HG03439 (cell line): ENCODE data around the gene C1orf116.
A peak's percentile ranks its signal among the peaks of the same experiment; 100 is the strongest.

ENCODE experiments used
- ATAC-seq: cut with Tn5 transposase; IDR thresholded peaks from one replicate; pipeline ENCODE4 v1.9.1; 2021; ENCODE audit warnings: mild to moderate bottlenecking, moderate library complexity; ENCODE audit not compliant: unreplicated experiment

The C1orf116 gene

DNA sequence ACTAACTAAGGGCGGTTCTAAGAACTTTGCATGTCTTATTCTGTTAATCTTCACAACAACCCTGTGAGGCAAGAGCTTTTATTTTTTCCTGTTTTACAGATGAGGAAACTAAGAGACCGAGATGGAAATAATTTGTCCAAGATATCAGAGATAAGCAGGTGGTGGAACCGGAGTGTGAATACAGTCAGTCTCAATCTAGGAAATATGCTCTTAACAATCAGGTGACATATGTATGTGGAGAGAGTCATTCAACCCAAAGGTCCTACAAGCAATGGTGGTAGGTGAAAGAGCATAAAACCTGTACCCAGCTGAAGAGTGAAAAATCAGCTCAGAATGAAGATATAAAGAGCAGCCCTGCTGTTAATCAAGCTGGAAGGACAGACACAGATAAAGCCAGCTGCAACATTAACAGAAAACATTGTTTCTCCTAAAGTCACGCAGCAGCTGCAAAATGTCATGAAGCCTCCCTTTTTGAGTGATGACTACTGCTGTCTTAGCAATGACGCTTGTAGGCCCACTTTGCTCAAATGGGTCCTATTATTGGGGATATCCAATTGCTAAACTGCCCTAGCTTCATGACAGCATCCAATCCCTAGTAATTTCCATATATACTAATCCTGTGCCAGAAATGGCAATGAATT lies 31.8 kb downstream of the C1orf116 start:
- ATAC-seq: no peak

DNA sequence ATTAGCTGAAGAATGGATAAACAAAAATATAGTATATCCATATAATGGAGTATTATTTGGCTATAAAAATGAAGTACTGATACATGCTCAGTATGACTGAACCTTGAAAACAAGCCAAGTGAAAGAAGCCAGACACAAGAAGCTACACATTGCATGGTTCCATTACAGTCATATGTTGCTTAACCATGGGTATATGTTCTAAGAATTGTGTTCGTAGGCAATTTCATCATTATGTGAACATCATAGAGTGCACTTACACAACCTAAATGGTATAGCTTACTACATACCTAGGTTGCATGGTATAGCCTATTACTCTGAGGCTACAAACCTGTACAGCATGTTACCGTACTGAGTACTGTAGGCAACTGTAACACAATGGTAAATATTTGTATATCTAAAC lies 33.7 kb downstream of the C1orf116 start:
- ATAC-seq: no peak

DNA sequence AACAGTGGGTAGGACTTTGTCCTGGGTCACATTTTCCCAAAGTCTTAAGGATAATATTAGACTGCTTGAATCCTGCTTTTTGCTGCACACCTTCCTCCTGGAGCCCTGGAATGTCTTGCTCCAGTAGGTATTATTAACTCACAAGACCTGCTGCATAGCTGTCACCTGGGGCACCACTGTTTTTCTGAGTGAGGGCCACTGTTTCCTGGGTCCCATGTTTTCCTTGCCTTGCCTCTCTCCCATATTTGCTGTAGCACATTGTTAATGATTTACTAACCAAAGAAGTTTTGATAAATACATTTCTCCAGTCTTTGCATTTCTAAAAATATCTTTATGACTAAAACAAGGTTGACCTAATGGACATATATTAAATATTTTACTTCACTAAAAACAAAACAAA lies 39.8 kb downstream of the C1orf116 start:
- ATAC-seq: no peak

DNA sequence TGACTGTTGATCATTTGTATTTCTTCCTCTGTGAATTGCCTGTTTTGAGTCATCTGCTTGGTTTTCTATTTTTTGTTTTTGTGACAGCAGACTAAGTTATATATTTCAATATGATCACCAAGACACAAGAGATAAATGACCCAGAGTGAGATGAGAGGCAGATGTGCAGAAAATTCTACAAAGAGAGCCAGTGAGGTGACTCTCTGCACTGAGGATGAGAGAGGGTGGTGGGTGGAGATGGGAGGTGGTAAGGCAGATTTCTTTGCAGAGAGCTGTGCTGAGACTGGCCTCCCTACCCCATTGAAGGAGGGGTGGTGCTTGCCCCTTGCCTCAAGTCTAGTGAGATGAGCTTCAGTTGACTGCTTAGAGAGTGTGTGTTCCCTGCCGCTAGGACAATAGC lies 44.7 kb downstream of the C1orf116 start:
- no peak for ATAC-seq

DNA sequence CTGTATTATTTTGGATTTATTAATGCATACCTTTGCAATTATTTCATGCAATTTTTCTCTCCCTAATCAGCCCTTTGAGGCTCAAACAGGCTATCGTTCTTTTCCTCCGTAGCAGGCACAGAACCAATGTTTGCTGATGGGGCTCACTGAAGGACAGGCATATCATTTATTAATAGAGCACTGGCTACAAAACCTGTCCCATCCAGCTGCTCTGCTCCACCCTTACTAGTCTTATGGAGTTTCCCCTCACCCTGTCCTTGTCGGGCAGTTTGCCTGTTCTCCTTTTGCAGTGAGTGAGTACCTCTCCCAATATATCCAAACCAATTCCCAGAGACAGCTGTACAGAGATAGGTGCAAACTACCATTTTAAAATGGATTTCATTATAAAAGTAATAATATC lies 45.7 kb downstream of the C1orf116 start:
- no peak for ATAC-seq

DNA sequence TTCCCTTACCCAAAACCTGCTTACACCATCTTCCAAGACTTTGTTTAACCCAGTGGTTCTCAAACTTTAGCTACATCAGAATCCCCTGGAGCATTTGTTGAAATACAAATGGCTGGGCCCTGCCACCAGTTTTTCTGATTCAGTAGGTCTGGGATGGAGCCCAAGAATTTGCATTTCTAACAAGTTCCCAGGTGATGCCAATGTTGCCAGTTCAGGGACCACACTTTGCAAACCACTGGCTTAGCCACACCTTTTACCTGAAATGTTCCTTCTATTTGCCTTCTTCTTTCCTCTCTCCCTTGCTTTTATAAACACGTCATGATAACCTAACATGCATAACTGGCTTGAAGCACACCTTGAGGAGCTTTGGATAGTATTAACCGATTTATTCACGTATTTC lies 46.2 kb downstream of the C1orf116 start:
- ATAC-seq: no peak

DNA sequence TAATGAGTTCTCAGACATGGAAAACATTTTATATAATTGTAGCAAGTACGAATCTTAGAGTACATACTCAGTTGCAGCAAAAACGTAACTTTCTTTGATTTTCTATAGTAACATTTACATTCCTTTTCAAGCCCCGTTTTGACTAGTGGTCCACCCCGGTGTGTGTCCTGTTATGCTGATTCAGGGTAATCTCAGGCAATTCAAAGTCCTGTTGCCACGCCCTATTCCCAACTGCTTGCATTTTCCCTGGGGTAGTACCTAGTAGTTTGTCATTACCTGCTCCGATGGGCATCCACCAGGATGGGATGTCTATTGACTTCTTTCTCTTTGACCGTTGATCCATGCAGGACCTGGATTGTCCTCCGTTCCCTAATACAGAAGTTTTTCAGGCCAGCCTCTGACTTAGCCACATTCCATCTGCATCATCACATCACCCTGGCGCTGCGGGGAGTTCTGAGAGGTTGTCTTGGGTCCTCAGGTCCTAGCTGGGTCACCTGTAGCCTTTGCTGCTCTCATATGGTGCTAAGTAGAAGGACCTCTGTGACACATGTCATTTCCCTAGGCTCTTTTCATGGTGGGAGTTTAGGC lies 47.3 kb downstream of the C1orf116 start:
- ATAC-seq: no peak

DNA sequence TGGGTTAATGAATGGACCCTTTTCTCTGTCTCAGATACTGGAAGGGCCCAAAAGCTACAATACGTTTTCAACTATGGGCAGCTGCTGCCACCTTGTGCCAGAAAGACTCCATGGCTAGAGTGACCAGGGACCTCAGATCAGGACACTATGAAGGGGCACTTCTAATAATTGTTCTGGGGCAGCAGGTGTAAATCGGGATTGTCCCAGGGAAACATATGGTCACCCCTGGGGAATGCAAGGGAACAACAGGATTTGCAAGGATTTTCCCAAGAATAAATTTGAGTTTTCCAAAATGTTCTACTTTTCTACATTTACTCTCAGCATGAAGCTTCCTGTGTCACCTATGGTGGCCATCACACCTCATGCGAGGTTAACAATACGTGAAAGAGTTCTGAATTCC lies 50.3 kb downstream of the C1orf116 start:
- peak; percentile 56 for ATAC-seq

DNA sequence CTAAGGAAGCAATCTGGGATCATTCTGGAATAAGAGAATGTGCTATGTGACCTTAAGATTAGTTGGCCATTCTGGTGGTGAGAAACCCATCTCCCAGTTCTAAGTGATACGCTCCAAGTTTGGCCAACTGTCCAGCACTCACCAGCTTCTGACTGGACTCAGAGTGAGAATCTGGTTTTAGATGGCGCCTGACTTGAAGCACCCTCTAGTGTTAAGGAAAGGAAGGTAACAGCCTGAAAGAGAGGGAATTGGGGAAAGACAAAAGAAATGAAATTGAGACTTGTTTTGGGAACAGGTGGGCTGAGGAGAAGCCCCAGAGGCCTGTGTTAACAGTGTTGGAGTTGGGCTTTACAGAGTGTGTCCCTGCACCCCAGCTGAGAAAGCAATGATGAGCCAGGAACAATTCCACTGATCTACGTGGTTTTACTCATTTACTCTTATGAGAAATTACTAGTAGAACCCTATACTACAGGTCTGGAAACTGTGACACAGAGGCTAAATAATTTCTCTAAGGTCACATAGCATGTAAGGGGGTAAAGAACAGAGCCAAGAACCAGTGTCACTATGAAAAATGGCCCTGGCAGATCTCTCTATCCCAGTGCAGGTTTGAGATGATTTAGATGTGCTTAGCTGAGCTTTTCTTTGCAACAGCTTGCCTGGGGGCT lies 53.0 kb downstream of the C1orf116 start:
- ATAC-seq: no peak

DNA sequence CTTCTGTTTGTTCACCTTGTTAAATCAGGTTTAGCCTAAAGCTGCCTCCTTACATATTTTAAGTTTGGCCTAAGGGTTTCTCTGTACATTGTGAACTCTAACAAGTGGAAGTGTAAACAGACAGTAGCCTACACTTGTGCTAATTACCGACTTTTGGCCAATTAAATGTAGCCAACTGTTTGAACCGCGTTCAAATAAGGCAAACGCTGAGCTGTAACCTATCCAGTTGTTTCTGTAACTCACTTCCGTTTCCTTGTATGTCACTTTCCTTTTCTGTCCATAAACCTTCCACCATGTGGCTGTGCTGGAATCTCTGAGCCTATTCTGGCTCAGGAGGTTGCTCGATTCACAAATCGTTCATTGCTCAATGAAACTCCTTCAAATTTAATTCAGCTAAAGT lies 54.3 kb downstream of the C1orf116 start:
- no peak for ATAC-seq

DNA sequence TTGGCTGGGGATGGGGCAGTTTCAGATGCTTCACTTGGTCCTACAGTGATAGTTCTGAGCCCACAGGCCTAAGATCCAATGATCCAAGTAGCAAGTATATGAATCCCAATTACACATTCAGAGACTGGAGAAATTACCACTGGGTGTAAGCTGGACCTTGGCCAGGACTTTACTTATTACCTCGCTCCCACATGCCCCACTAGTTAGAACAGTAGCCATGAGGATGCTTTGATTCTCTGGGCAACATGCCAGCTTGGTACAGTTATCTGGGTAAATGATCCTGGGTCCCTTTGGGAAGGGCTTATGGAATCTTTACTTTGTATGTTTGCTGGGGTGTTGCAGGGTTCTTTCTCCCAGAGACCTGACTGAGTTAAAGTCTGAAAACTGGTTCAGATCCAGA lies 57.2 kb downstream of the C1orf116 start:
- ATAC-seq: no peak

DNA sequence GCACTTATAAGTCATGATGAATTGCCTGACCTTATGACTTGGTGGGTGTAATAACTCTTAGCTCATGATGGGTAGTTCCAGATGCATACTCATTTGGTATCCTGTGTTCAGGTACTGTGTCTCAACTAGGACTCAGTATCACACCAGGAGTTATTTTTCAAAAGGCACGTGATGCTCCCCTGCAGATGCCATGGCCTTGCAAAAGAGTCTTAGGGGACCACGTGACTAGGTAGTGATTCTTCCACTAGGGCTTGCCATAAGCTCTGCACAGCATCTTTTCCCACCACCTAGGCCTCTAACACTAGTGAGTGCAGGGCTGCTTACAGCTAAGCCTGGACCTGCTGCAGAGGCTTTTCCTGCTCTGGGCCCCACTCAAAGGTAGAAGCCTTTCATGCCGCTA lies 58.4 kb downstream of the C1orf116 start:
- ATAC-seq: no peak

DNA sequence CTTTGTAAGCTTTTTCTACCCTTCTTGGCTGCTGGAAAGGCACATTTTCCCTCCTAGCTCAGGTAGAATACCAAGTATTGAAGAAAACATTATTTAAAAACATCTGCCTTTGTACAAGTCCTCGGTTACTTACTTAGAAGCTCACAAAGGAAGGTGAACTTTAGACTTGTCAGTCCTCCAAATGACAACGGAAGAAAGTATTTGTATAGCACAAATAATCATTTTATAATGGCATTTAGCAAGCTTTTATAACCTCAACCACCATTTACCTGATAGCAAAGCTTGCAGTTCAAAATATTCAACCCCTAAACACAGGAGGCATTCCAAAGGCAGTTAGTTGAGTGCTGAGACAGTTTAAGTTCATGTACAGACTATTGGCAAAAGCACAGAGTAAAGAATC lies 59.8 kb downstream of the C1orf116 start:
- ATAC-seq: no peak

DNA sequence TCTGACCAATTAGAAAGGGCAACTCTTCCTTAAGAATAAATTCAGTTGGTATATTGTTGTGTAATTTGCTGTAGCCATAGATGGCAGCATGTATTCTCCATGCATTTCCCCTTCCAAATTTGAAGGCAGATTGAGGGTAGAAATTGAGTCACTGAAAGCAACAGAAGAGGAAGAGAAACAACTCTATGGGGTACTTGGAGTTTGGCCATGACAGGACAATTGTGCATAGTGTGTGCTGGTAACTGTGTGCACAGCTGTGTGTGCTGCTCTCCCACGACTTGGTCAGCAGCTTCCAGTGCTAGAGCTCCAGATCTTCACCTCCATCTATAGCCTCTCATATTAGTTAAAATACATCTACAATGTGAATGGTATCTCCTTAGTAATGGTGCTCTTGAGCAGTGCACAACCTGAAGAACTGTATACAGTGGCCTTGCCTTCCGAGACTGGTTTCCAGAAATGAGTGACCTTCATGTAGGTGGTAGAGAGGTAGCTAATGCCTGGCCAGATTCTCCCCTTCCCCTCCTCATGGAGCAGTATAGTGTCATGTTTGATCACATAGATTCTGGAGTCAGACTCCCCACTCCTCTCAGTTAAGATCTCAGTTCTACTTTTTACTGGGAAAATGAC lies 61.4 kb downstream of the C1orf116 start:
- ATAC-seq: no peak

DNA sequence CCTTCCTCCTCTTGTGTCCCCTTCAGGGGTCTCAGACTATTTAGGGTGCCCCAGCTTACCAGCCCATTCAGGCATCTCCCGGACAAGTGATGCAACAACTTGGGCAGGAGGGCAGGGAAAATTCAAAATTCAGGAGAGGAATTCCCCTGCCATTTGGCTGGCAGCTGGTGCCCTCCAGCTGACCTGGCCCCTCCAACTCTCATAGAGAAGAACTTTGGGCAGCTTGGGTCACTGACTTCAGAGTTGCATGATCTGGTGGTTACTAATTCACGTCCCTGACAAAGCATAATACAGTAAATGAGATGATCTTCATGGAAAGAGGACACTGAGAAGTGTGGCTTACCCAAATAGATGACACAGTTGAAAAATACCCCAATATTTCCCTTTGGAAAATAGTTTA lies 62.1 kb downstream of the C1orf116 start, which contains the start of gene FCAMR:
Gene FCAMR, minus strand, starts transcription at position 15 of the 400 bp plus-strand sequence. CDS start 335 bp downstream, outside the sequence.
- ATAC-seq: no peak

DNA sequence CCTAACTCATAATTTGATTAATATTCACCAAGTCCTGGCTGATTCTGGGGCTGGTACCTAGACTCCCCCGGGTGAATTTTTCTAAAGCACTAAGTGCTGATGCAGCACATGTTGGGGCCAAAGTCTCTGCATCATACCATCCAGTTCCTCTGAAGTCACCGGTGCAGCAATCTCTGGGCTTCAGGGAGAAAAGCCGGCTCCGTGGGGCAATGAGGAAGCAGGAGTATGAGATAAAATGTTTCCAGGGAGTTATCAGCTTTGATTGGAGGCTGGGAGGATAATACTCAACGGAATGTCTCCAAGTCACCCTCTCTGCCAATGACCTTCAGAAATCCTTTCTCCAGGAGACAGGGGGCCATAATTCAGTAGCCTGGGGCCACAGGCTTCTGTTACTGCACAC lies 63.5 kb downstream of the C1orf116 start:
- no peak for ATAC-seq
